D721Med (cell line): ENCODE measurements around the gene DUSP8.

Source experiments
- DNase-seq: peaks from one replicate; pipeline ENCODE4 v3.0.0; 2011; ENCODE audit warnings: low spot score; ENCODE audit not compliant: insufficient read length
- FAIRE-seq: peaks from 2 replicates; lab custom pipeline; 2011; peaks lifted over from hg19 to GRCh38; lab: Jason Lieb, UNC
- CTCF ChIP-seq: IDR thresholded peaks from 2 replicates; pipeline ENCODE4 v1.5.1; 2012; ENCODE audit warnings: mild to moderate bottlenecking, control low read depth; ENCODE audit not compliant: insufficient read depth; ENCODE audit errors: missing control alignments

Gene DUSP8

GRCh38 chr11:1563149-1563638 lies 8.9 kb downstream of the DUSP8 start:
- TF ChIP-seq CTCF, result no peak
- FAIRE-seq, result no peak
- no peak for DNase-seq

- no peak for FAIRE-seq
- no peak for DNase-seq
- no peak for TF ChIP-seq CTCF
Measured at GRCh38 chr11:1562469-1563148, 9.5 kb downstream of the DUSP8 start.

GRCh38 chr11:1561955-1562354 lies 10.1 kb downstream of the DUSP8 start:
- no peak for FAIRE-seq
- DNase-seq, result no peak
- no peak for TF ChIP-seq CTCF

GRCh38 chr11:1561266-1561665 lies 10.8 kb downstream of the DUSP8 start:
- no peak for DNase-seq
- FAIRE-seq, result no peak
- no peak for TF ChIP-seq CTCF

- no peak for TF ChIP-seq CTCF
- DNase-seq (no peak), FAIRE-seq (no peak)
Measured at GRCh38 chr11:1560649-1561251, 11.3 kb downstream of the DUSP8 start.

GRCh38 chr11:1560002-1560648 lies 11.9 kb downstream of the DUSP8 start:
- TF ChIP-seq CTCF, result no peak
- no peak for FAIRE-seq
- DNase-seq, result no peak
